ENCODE measurements around the gene NPTXR.
"Not testable (repeated sequence)": the region's sequence is repeated elsewhere in the genome, so short reads cannot be mapped to it uniquely, and the experiment has no call there.

Gene NPTXR

DNA sequence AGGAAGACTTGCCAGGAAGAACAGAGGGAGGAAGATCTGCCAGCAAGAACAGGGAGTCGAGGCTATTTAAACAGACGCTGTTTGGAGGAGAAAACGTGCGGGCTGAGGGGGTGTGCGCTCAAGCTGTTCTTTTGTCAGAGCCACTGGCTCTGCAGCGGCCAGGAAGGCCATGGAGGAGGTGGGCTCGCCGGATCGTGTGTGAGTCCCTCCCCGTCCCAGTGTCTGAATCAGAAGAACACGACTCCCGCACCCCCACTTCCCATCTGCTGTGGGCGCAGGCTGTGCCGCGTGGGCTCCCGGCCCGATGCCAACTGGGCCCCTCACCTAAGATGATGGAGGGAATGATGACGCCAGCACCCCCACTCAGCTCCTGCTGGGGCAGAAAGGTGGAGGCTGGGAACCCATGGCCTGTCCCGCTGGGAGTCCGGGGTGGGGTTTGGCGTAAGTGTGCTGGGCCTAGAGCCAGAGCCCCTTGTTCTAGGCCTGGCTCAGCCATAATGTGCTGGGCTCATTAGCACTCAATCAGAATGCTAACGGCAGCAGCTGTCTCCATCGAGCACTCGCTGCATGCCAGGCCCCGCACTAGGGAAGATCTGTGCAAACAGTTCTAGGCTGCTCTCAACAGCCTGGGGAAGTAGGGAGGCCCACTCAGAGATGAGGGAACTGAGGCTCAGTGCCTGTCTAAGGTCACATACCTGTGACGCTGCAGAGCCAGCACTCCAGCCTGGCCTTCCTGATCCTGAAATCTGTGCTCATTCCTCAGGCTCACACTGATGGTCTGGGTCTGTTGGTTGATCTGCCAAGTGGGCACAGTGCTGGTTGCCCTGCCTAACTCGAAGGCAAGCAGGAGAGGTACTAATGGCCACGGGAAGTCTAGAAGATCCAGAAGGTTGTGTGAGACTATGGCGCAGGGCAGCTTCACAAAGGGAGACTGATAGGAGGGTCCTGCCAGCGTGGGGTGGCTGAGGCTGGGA lies 11.5 kb downstream of the NPTXR start:
- DNase-seq = peak in 44 of 56 donors; percentile 15 to 83 (median 56)

DNA sequence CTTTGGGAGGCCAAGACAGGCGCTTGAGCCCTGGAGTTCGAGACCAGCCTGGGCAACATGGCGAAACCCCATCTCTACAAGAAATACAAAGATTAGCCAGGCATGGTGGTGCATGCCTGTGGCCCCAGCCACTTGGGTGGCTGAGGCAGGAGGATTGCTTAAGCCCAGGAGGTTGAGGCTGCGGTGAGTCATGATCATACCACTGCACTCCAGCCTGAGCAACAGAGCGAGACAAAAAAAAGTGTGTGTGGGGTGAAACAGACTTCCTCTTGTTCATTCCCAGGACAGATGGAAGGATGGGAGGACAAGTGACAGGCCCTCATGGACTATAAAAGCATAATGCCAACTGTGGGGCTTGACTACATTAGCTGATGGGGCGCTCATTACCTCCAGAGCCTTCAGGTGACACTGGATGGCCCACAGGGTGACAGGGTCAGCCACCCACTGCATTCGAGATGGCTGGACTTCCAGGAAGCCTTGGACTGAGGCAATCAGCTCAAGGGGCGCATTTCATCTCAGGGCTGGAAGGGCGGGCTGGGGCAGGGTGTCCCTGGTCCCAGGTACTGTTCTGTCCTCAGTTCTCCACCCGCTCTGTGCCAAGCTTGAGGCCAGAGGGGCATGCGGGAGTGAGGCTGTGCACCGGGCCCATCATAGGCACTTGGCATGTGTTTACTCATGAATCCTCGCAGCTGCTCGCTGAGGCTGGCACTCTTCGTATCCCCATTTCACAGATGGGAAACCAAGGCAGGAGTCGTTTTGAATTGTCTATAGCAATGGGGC lies 12.5 kb downstream of the NPTXR start:
- peak in 1 of 56 donors; percentile 63 for DNase-seq

DNA sequence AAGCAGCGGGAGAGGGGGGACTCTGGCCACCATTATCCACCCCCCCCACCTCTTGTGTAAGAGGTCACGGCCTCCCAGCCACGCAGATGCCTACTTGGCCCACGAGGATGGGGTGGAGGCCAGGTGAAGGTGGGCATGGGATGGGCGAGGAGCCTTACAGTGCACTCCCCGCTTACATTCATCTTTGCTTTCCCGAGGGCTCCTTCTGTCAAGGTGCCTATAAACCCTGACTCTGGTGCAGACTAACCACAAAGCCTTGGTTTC lies 13.1 kb downstream of the NPTXR start:
- DNase-seq = no peak

DNA sequence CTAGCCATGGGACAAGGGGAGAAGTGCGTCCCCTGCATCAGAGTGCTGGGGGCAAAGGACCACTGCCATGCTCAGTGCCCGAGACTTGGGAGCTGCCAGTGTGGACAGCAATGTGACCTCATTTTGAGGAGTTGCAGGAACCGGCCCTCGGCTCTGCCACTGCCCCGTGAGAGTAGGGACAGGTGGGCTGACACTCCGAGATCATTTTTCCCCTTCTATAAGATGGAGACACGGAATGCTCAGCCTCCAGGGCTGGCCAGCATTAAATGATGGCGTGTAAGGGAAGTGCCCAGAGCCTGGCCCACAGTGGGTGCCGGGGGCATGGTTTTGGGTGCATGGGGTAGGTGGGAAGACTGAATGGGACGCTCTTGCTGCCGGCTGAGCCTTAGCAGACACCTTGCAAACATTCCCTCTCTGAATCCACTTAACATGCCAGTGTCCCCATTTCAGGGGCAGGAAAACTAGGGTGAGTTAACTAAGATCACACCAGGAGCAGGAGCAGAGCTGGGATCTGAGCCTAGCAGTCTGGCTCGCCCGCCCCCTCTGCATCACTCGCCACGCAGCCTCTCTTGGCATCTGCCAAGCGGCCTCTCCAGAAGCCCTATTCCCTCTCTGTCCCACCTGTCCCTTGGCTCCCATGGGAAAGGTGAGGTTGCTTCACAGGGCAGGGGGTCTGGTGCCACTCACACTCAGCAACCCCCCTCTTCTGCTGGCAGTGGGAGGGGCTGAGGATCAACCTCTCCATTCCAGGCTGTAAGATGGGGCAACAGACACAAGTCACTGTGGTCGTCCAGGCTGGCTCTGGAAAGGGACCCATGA lies 13.6 kb downstream of the NPTXR start:
- DNase-seq = peak in 2 of 56 donors; percentile 5 to 11

DNA sequence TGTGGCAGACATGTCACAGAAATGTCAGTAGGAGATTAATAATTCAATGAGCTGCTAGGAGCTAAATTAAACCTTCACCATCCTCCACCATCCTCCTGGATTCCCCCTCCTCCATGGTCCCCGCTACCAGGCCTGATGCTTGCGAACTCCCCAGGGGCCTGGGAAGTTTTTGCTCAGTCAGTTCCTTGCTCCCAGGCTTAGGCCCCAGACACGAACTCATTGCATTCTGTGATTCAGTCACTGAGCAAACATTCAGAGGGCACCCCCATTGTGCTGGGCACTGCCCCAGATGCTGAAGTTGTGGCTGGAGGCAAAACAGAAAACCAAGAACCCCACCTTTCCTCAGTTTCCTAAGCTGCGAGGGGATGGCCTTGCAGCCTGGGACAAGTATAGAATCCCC lies 14.3 kb downstream of the NPTXR start:
- no peak for DNase-seq

DNA sequence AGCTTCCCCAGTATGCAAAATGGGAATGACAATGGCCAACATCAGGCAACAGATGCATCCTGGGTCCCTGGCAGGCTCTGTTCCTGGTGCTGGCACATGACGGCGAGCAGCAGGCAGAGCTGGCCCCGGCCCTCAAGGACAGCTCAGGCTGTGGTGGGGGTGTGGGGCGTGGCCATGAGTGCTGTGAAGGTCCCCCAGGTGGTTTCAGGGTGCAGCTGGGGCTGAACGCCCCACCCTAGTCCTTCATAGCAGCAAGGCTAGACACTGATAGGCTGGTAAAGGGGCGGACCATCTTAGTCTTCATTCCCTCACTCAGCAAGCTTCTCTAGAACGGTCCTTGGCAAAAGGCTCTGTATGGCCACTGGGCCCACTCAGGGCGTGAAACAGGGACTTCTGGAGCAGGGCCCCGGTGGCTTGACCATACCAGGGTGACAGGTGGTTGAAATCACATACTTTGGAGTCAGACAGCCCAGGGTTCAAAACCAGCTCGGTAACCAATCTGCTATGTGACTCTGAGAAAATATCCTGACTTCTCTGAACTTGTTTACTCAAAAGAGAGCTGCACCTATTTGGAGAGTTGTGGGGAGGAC lies 15.1 kb downstream of the NPTXR start:
- DNase-seq = no peak

DNA sequence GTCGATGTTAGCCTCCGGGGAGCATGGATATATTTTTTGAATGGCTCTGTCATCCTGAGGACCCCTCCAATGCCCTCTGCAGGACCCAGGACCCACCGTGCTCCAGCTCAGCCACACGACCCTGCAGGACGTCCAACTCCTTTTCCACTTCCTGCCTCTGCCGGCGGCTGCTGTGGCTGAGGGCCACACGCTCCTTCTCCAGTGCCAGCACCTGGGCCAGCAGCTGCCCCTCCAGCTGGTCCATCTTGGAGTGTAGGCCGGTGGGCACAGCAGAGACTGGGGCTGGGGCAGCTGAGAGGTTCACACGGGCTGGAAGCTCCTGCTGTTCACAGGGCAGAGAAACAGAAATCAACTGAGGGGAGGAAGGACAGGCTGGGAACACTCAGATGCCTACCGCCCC lies 15.6 kb downstream of the NPTXR start:
- DNase-seq = no peak

DNA sequence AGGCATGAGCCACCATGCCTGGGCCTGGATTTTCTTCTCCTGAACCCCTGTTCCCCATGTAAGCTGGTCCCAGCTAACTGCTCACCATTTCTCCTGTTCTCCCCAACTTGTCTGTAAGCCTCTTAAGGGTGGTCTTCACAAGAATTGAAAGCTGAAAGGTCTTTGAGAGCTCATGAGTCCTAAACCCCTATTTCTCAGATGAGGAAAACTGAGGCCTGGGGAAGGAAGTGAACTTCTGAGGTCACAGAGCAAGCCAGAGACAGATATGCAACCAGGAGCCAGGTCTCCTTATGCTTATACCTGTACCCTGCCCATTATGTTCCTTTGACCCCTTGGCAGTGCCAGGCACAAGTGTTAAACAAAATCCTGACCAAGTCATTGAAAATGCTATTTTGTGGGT lies 16.3 kb downstream of the NPTXR start:
- DNase-seq = no peak

DNA sequence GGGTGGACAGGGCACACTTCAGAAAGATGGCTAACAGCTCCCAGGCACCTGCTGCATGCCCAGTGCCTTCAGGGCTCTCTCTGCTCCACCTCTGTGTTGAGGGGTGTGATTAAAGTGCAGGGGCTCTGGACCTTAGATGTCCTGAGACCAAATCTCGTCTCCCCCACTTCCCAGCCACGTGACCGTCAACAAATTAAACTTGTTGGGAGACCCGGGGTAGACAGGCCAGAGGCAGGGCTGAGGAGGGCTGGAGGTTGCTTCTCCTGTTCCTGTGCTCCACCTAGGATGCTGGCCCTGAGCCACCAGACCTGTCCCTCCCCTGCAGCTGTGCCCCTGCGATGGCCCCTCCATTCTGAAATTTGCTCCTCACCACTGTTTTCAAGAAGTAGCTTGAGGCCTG lies 17.0 kb downstream of the NPTXR start:
- DNase-seq = no peak

DNA sequence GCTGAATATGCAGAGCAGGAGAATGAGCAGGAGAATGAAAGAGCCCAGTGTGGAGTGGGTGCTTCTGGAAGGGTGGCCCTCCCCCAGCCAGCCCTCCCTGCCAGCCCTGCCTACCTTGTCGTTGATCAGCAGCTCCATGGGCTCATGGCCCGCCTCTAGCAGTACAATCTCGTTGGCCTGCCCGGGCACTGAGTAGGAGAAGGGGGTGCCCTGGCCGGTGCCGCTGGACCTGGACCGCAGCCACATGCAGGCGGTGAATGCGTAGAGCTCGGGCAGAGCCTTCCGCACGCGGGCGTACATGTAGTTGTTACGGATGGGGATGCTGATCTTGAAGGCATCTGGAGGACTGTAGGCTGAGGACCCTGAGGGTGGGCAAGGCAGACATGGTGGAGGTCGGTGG lies 17.4 kb downstream of the NPTXR start:
- DNase-seq = no peak

DNA sequence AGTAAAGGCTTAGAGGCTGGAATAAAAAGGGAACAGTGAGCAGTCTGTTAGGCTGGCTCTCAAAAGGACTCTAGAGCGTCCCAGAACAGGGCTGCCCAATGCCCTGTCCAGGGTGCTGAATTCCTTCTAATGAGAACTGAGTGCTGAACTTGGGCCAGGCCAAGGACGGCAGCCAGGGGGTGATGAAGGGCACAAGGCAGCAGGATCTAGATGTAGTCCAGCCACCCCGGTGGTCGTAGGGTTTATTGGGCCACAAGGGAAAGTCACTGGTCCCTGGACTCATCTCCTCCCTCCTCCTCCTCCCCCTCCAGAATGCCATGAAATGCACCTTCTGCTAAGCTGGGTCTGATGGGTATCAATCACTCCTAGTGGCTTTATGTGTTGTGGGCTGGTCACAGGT lies 19.2 kb downstream of the NPTXR start:
- peak in 30 of 56 donors; percentile 12 to 71 (median 33) for DNase-seq

DNA sequence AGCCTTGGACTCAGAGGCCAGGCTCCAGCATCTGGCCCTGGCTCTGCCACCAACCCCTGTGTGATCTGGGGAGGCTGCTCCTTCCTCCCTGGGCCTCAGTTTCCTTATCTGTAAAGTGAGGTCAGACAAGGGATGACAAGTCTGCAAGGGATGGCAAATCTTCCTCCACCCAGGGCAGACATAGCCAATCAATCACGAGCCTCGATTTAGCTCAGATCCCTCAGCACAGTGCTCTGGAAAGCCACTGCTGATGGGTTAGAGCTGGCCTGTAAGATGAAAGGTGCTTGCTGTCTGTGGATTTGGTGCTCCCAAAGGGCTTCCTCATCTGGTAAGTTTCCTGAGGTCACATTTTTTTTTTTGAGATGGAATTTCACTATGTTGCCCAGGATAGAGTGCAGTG lies 20.2 kb downstream of the NPTXR start:
- DNase-seq = no peak

DNA sequence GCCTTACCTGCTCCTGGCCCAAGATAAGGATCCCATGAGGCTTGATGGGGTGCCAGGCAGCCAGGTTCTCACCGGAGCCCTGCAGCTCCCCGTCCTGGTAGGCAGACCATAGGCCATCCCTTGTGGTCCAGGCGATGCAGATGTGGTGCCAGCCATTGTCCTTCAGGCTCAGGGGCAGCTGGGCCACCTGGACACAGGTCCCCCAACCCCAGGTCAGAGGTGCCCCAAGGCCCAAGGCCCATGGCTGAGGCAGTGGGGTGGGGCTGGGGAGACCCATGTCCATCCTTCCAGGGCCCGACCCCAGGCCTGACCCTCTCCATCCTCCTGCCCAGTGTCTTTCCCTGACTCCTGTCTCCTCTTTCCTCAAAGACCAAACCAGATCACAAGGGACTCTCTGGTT lies 20.8 kb downstream of the NPTXR start:
- no peak for DNase-seq

DNA sequence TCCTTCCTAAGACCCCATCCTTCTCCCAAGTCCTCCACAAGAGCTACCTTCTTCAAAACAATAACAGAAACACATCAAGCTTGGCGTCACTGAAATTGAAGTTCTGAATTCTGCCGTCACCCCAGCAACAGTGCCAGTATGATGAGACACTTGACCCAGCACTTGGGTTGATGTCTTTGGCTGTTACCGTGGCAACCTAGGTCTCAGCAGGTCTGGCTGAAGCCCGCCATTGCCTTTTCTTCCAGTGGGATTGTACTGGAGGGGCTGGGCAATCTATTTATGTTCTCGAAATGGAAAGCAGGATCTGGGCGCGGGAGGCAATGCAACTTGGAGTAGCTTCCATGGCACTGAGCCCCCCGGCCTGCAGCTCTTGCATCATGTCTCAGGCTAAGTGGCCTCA lies 23.8 kb downstream of the NPTXR start:
- no peak for DNase-seq

DNA sequence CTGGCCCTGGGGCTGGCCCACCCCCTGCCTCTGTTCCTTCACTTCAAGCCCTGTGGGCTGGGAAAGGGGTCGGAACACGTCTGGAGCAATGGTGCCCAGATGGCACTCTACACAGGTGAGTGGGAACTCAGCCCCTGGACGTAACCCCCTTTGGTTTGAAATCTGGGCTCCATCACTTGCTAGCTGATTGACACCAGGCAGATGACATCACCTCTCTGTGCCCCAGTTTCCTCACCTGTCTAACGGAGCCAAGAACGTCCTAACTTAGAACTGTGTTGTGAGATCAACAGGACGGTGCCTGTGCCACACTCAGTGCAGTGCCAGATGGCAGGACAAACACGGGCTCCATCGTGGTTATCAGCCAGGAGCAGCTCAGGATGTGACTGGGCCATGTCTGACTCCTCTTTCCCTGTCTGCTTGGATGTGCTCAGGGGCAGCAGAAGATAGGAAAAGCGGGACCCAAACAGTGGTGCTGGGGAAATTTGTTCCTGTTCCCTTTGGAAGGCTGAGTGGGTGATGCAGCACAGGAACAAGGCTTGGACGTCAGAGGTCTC lies 24.4 kb downstream of the NPTXR start:
- DNase-seq = no peak

DNA sequence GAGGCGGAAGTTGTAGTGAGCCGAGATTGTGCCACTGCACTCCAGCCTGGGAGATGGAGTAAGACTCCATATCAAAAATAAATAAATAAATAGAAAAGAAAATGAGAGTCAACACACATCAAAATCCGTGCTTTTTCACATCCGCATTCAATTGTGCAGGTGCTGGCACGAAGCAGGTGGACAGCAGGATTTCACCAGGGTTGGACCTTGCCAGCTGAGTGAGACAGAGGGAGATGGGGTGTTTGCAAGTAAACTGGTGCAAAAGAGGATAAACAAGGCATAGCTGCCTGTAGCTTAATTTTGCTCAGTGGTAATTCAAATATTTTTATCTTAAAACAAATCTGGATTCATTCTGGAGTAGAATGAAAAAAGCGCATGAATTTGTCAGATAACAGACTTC lies 26.6 kb downstream of the NPTXR start:
- no peak for DNase-seq

DNA sequence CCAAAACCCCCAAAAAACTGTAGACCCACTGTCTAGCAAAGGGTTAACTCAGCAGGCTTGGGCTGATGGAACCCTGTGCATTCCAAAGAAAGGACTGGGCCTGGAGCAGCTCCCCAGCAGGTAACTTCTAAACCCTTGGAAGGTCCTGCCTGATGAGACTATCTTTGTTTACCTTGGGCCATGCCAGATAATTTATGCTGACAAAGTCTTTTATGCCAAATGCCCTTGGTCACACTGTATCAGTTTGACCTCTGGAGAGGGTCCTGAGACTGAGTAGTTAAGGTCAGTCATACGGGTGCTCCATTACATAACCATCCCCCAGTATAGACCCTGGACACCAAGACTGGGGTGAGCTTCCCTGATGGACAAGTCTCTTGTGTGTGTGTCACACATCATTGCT lies 28.0 kb downstream of the NPTXR start:
- no peak for DNase-seq

DNA sequence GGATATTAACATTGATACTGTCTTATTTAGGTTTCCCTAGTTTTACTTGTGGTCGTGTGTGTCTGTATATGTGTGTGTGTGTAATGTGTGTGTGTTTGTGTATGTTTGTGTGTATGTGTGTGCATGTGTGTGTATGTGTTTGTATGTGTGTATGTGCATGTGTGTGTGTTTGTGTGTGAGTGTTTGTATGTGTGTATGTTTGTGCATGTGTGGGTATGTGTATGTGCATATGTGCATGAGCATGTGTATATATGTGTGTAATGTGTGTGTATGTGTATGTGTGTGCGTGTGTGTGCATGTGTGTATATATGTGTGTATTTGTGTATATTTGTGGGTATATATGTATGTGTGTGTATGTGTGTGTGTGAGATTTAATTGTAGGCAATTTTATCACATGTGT lies 32.6 kb downstream of the NPTXR start:
- DNase-seq = no peak

DNA sequence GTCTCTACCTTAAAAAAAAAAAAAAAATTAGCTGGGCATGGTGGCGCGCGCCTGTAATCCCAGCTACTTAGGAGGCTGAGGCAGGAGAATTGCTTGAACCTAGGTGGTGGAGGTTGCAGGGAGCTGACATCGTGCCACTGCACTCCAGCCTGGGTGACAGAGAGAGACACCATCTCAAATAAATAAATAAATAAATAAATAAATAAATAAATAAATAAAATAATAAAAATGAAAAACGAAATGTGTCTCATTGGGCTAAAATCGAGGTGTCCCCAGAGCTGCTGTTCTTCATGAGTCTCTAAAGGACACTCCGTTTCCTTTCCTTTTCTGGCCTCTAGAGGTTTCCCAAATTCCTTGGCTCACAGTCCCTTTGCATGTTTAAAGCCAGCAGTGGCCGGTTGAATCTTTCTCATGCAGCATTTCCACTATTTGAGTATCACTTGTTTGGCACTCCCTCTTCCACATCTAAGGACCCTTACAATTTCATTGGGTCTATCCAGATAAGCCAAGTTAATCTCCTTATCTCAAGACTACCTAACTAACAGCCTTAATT lies 38.7 kb downstream of the NPTXR start:
- not testable (repeated sequence) for DNase-seq

DNA sequence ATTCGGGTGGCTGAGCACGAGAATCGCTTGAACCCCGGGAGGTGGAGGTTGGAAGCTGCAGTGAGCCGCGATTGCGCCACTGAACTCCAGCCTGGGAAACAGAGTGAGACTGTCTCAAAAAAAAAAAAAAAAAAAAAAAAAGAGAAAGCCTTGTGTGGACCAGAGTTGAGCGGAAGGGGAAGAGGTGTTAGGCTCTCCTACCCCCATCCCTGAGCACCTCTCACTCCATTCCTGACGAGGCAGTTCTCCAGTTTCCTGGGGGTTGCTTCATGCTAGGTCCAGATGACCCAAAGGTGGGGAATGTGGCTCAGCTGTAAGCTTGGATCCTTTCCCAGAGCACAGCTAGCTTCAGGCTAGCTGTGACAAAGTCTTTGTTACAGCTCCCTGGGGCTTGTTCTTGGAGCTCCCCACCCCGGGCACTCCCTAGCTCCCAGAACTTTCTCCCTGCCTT lies 41.1 kb downstream of the NPTXR start:
- peak in 5 of 56 donors; percentile 21 to 55 (median 22) for DNase-seq
